OCI-LY7 (cell line): Measurements from ENCODE around the gene RIC8B. TPM values are rescaled to one million over a fixed set of nuclear protein-coding genes. Genes with fewer than 3 reads are reported as not detected.

Experiments
- BruUV-seq: library from RNA; stranded (reverse); fragments of 400-500 nt; replicated peaks from 2 replicates; lab custom pipeline; 2021; lab: Mats Ljungman, UMichigan
- CTCF ChIA-PET: fragments of 300-600 bp; sonication (Branson Sonifier 250); formaldehyde crosslinking; loops from one replicate; lab custom pipeline; 2022; ENCODE audit warnings: antibody characterized with exemption; ENCODE audit not compliant: unreplicated experiment; lab: Charles Lee
- POLR2A ChIA-PET: fragments of 300-600 bp; sonication (Branson Sonifier 250); formaldehyde crosslinking; loops from one replicate; lab custom pipeline; 2022; ENCODE audit warnings: antibody characterized with exemption; lab: Charles Lee
- DNase-seq: peaks from one replicate; pipeline ENCODE4 v3.0.0-alpha.2; 2015; ENCODE audit warnings: low spot score
- H2AFZ ChIP-seq: fragments of 200-600 bp; sonication (generic), shearing (Covaris generic); 2 replicates; pipeline ENCODE4 v1.6.1; 2014; ENCODE audit warnings: mild to moderate bottlenecking, antibody characterized with exemption, low read length, moderate library complexity
- H3K27ac ChIP-seq: fragments of 200-600 bp; sonication (generic); 2 replicates; pipeline ENCODE4 v1.5.1; 2014; ENCODE audit warnings: mixed run types, low read depth, mild to moderate bottlenecking, moderate library complexity, low read length, inconsistent platforms; ENCODE audit not compliant: poor library complexity, severe bottlenecking
- H3K36me3 ChIP-seq: fragments of 200-600 bp; sonication (generic); 2 replicates; pipeline ENCODE4 v1.6.1; 2014; ENCODE audit warnings: mild to moderate bottlenecking, antibody characterized with exemption, low read length, moderate library complexity, mixed read lengths; ENCODE audit not compliant: insufficient read depth
- H3K4me1 ChIP-seq: fragments of 200-600 bp; sonication (generic); 2 replicates; pipeline ENCODE4 v1.5.1; 2014; ENCODE audit warnings: mild to moderate bottlenecking, low read length; ENCODE audit not compliant: insufficient read depth, poor library complexity, severe bottlenecking
- H3K4me2 ChIP-seq: fragments of 200-600 bp; sonication (generic); 2 replicates; pipeline ENCODE4 v1.6.1; 2014; ENCODE audit warnings: mild to moderate bottlenecking, low read length
- H3K4me3 ChIP-seq: fragments of 200-600 bp; sonication (generic); 2 replicates; pipeline ENCODE4 v1.5.1; 2014; ENCODE audit warnings: mild to moderate bottlenecking, low read depth, low read length; ENCODE audit not compliant: poor library complexity, severe bottlenecking
- H3K79me2 ChIP-seq: fragments of 200-600 bp; sonication (generic); 2 replicates; pipeline ENCODE4 v1.6.1; 2016; ENCODE audit warnings: low read depth, mild to moderate bottlenecking, low read length, moderate library complexity, mixed read lengths; ENCODE audit not compliant: insufficient read depth
- H3K9me2 ChIP-seq: fragments of 200-600 bp; sonication (generic); 2 replicates; pipeline ENCODE4 v1.6.1; 2016; ENCODE audit warnings: mild to moderate bottlenecking, low read length, mixed read lengths; ENCODE audit not compliant: insufficient read depth
- H3K9me3 ChIP-seq: fragments of 200-600 bp; sonication (generic); 2 replicates; pipeline ENCODE4 v1.6.1; 2014; ENCODE audit warnings: mild to moderate bottlenecking, mixed run types, low read length, mixed read lengths
- H4K20me1 ChIP-seq: fragments of 200-600 bp; sonication (generic); 2 replicates; pipeline ENCODE4 v1.6.1; 2014; ENCODE audit warnings: mild to moderate bottlenecking, antibody characterized with exemption, low read length, moderate library complexity, mixed read lengths; ENCODE audit not compliant: insufficient read depth
- EZH2phosphoT487 ChIP-seq: fragments of 200-600 bp; sonication (generic); IDR thresholded peaks from 2 replicates; pipeline ENCODE4 v1.6.1; 2018; ENCODE audit warnings: low read depth, borderline replicate concordance, mild to moderate bottlenecking, mixed run types, antibody characterized with exemption, low read length, moderate library complexity, mixed read lengths
- intact Hi-C: fragments of 100-400 bp; cut with micrococcal nuclease; formaldehyde crosslinking; loops from one replicate; pipeline ENCODE4 v1.10.0; 2022; ENCODE audit not compliant: unreplicated experiment
- total RNA-seq, 2 experiments: library from RNA; depleted of rRNA in 1 of 2; stranded (reverse); fragments of >200 nt in 1 of 2; shearing (Covaris generic) in 1 of 2; gene quantifications; 2 replicates each; pipeline ENCODE4 v1.2.3, GENCODE V29; 2014 to 2022
- TF ChIP-seq, protein P1 (sequence below): fragments of 200-600 bp; sonication (generic); conservative IDR thresholded peaks from 2 replicates; pipeline ENCODE4 v1.5.1; 2014; ENCODE audit warnings: mild to moderate bottlenecking, antibody characterized with exemption, low read length, moderate library complexity, mixed read lengths

The RIC8B gene
- total RNA-seq, 2 experiments from 2014 or later: 9.6 TPM; not detected in 1

DNA sequence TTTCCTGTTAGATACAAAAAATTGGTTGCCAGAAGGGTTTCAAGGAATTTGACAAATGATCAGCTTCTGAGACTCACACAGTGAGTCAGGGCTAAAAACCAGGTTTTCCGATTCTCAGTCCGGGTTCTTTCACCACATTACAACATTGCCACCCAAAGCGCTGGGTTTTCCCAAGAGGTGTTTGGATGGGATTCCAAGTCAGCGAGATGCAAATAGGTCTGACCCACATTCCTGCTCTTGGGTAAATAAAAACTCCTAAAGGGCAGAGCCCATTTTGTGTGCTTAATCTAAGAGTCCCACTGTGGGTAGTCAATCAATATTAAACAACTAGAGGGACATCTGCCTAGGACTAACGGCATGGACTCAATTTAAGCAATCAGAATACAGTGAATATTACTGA is 5.4 kb upstream of the RIC8B start:
- no peaks in the 10 kb centered on the region for H3K9me2 ChIP-seq
- no peak for DNase-seq
- H3K4me2 ChIP-seq: no peak overlapping the region
- H3K36me3 ChIP-seq: no peaks in the 10 kb centered on the region; the same call in 1 of the 2 replicates
- no TSS peak for BruUV-seq
- H3K4me1 ChIP-seq: no peaks in the 10 kb centered on the region
- no peak overlapping the region for H3K27ac ChIP-seq
- no peaks in the 10 kb centered on the region for H3K79me2 ChIP-seq
- no peak overlapping the region for H2AFZ ChIP-seq
- ChIA-PET CTCF (no interaction called here), POLR2A (no interaction called here)
- TF ChIP-seq, protein P1, sequence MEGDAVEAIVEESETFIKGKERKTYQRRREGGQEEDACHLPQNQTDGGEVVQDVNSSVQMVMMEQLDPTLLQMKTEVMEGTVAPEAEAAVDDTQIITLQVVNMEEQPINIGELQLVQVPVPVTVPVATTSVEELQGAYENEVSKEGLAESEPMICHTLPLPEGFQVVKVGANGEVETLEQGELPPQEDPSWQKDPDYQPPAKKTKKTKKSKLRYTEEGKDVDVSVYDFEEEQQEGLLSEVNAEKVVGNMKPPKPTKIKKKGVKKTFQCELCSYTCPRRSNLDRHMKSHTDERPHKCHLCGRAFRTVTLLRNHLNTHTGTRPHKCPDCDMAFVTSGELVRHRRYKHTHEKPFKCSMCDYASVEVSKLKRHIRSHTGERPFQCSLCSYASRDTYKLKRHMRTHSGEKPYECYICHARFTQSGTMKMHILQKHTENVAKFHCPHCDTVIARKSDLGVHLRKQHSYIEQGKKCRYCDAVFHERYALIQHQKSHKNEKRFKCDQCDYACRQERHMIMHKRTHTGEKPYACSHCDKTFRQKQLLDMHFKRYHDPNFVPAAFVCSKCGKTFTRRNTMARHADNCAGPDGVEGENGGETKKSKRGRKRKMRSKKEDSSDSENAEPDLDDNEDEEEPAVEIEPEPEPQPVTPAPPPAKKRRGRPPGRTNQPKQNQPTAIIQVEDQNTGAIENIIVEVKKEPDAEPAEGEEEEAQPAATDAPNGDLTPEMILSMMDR: no peak
- intact Hi-C loops: no loop called here
- no peaks in the 10 kb centered on the region for H3K9me3 ChIP-seq
- H3K4me3 ChIP-seq: no peak overlapping the region
- no peaks in the 10 kb centered on the region for H4K20me1 ChIP-seq

DNA sequence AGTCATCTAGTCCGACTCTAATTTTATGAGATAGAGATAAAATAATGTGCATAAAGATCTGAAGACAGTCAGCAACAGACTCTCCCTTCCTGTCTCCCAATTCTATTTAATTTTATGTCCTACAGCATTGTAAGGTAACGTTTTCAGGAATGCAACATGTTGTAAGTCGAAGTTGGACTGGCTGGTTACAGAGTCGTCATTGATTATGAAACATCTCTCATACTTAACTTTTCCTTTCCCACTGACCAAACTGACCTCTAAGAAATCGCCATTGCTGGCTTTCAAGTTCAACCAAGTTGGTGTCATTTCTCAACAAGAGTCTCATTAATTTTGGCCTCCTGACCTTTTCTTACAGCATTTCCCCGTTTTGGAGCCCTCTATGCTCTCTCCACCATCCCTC is 4.9 kb upstream of the RIC8B start:
- Histone ChIP-seq H2AFZ (no peak overlapping the region), H3K79me2 (no peaks in the 10 kb centered on the region), H3K4me2 (no peak overlapping the region), H3K4me1 (no peaks in the 10 kb centered on the region), H3K27ac (no peak overlapping the region), H4K20me1 (no peaks in the 10 kb centered on the region), H3K4me3 (no peak overlapping the region), H3K9me3 (no peaks in the 10 kb centered on the region), H3K36me3 (no peaks in the 10 kb centered on the region; the same call in 1 of the 2 replicates), H3K9me2 (no peaks in the 10 kb centered on the region)
- ChIA-PET CTCF (no interaction called here), POLR2A (no interaction called here)
- TF ChIP-seq, protein P1: no peak
- no peak for TF ChIP-seq EZH2phosphoT487
- DNase-seq: no peak
- no TSS peak for BruUV-seq
- intact Hi-C loops: no loop called here

DNA sequence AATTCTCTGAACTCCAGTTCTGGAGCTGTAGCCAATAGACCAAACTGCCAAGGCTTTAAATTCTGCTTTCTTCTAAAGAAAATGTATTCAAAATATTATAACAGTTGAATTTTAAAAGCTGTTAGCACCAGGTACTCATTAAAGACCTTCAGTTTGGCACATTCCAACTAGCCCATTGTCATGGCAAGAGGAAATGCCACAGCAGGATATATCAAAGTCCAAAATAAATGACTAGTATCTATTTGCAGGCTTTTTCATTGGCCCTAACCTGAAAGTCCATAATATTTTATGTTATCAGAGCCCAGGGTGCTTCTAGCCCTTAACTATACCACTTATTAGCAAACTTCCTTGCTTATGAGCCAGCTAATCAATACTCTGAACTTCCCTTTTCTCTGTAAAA is 3.1 kb upstream of the RIC8B start:
- Histone ChIP-seq H3K79me2 (no peaks in the 10 kb centered on the region), H3K4me1 (no peaks in the 10 kb centered on the region), H4K20me1 (no peaks in the 10 kb centered on the region), H2AFZ (no peak overlapping the region), H3K9me2 (no peaks in the 10 kb centered on the region), H3K4me3 (no peak overlapping the region), H3K4me2 (no peak overlapping the region), H3K36me3 (no peaks in the 10 kb centered on the region; the same call in 1 of the 2 replicates), H3K9me3 (no peaks in the 10 kb centered on the region), H3K27ac (no peak overlapping the region)
- intact Hi-C loops: no loop called here
- ChIA-PET CTCF (no interaction called here), POLR2A (interaction anchor here (1.2 to 1.4 kb wide), 3 partner anchors 11 to 14 kb away, joined by 3 to 5 read pairs (median 4); no protein-coding TSS in a partner anchor)
- TF ChIP-seq, protein P1: no peak
- no peak for TF ChIP-seq EZH2phosphoT487
- BruUV-seq: no TSS peak
- no peak for DNase-seq
